Bronchial epithelial cell (primary cell): ENCODE results near the gene CTDSP2. TPM values are rescaled to one million over a fixed set of nuclear protein-coding genes. Genes with fewer than 3 reads are reported as not detected.

Source experiments
- DNase-seq: peaks from one replicate; pipeline ENCODE4 v3.0.0-alpha.2; 2010; ENCODE audit warnings: low read depth
- FAIRE-seq: peaks from 2 replicates; lab custom pipeline; 2011; peaks lifted over from hg19 to GRCh38; lab: Jason Lieb, UNC
- H3K27me3 ChIP-seq: 2 replicates; pipeline ENCODE4 v1.5.1; 2011; ENCODE audit warnings: low read length; ENCODE audit not compliant: control insufficient read depth, insufficient read depth
- H3K36me3 ChIP-seq: 2 replicates; pipeline ENCODE4 v1.5.1; 2011; ENCODE audit warnings: low read length; ENCODE audit not compliant: control insufficient read depth, insufficient read depth
- H3K4me3 ChIP-seq: 2 replicates; pipeline ENCODE4 v1.5.1; 2011; ENCODE audit warnings: mild to moderate bottlenecking, low read depth, low read length, control low read depth
- total RNA-seq: library from RNA; depleted of rRNA; stranded (reverse); fragments of >200 nt; gene quantifications from 2 replicates; pipeline ENCODE4 v1.2.1, GENCODE V29; 2014
- TF ChIP-seq, protein P1 (sequence below): IDR thresholded peaks from 2 replicates; pipeline ENCODE4 v1.5.1; 2011; ENCODE audit warnings: mild to moderate bottlenecking, moderate library complexity, low read length, control low read depth, inconsistent platforms; ENCODE audit not compliant: insufficient read depth, severe bottlenecking

The CTDSP2 gene
- total RNA-seq, 1 donor from 2014 or later: 36.3 TPM

DNA sequence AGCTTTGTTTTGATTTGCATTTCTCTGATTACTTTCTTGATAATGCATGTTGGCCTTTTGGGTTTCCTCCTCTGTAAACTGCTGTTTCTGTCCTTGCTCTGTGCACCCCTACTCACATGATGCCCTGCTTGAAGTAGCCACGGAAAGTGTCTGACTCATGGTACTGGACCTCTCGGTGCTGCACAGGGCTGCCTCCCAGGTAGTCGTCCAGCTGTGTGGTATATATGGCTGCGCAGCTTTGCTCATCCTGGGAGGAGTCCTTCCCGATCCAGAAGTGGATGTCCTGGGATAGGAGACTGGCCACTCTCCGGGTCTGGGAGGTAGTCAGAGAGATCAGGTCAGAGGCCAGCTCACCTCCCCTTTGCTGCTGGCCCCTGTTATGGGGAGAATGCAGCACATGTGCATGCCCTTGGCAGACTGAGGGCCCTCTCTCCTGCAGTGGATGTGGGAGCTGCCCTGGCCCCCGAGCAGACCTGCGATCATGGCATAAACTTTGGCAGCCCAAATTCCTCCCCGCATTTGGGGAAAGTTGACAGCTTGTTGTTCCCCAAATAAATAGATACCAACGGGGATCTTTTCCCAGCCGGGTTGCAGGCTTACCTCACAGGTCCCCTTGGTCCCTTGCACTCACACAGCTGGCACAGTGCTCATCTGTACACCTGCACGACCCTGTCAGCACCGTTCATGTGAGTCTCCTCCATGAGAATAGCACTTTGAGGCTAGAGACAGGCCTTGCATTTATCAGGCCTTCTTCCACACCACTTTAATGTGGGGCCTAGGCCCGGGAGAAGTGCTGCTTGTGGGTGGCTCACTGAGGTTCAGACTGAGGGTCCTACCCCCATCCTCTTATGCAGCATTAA, 33.2 kb downstream of the CTDSP2 start:
- no peak for DNase-seq
- TF ChIP-seq, protein P1, sequence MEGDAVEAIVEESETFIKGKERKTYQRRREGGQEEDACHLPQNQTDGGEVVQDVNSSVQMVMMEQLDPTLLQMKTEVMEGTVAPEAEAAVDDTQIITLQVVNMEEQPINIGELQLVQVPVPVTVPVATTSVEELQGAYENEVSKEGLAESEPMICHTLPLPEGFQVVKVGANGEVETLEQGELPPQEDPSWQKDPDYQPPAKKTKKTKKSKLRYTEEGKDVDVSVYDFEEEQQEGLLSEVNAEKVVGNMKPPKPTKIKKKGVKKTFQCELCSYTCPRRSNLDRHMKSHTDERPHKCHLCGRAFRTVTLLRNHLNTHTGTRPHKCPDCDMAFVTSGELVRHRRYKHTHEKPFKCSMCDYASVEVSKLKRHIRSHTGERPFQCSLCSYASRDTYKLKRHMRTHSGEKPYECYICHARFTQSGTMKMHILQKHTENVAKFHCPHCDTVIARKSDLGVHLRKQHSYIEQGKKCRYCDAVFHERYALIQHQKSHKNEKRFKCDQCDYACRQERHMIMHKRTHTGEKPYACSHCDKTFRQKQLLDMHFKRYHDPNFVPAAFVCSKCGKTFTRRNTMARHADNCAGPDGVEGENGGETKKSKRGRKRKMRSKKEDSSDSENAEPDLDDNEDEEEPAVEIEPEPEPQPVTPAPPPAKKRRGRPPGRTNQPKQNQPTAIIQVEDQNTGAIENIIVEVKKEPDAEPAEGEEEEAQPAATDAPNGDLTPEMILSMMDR: no peak
- no peaks in the 10 kb centered on the region for H3K27me3 ChIP-seq
- FAIRE-seq: no peak
- no peak overlapping the region for H3K4me3 ChIP-seq
- H3K36me3 ChIP-seq: no peaks in the 10 kb centered on the region

DNA sequence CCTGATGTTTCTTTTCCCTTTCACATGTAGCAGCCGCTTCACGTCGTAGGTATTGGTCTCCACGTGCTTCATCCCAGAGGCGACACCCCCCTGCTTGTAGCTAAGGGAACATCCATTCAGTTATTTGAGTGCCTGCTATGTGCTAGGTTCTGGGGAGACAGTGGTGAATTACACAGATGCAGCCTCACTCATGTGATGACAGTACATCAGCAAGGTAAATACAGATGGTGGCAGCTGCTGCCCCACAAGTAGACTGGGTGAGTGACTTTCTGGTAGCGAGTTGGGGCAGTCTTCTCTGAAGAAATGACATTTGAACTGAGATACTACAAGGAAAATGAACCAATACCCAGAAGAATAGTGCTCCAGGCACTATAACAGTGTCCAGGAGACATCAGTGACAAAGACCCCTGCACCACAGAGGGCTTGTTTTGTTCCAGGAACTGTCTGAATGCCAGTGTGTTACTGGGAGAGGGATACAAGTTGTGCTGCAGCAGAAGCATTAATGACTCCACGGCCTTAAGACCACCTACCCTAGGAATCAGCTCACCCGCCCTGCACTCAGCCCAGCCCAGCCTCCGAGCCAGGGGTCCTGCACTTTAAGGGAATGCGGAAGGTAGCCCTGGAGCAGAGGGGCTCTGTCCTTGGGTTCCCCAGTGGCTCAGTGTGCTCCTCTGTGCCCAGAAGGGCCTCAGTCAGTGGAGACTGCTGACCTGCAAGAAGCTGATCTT, 35.3 kb downstream of the CTDSP2 start:
- Histone ChIP-seq H3K4me3 (no peak overlapping the region), H3K27me3 (no peaks in the 10 kb centered on the region), H3K36me3 (no peaks in the 10 kb centered on the region)
- FAIRE-seq: no peak
- TF ChIP-seq, protein P1: no peak
- no peak for DNase-seq

DNA sequence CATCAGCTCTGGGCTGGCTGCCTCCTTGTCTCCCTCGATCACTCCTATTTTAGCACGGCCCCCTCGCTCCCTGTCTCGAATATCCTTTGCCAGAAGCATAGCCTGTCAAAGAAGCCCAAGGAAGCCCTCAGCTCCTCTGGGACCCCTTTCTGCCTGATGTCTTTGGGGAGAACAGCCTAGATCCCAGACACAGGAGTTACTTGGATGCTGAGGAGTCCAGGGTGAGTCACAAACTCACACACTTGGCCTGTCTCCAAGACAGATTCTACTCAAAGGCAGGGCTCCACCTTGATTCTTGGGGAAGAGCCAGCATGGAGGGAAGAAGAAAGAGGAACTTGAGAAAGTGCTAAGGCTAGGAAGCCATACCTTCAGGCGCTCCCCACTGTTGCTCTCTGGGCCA, 36.1 kb downstream of the CTDSP2 start:
- H3K4me3 ChIP-seq: no peak overlapping the region
- FAIRE-seq (peak; percentile 50), DNase-seq (peak; percentile 87)
- no peaks in the 10 kb centered on the region for H3K27me3 ChIP-seq
- TF ChIP-seq, protein P1: no peak
- no peaks in the 10 kb centered on the region for H3K36me3 ChIP-seq

DNA sequence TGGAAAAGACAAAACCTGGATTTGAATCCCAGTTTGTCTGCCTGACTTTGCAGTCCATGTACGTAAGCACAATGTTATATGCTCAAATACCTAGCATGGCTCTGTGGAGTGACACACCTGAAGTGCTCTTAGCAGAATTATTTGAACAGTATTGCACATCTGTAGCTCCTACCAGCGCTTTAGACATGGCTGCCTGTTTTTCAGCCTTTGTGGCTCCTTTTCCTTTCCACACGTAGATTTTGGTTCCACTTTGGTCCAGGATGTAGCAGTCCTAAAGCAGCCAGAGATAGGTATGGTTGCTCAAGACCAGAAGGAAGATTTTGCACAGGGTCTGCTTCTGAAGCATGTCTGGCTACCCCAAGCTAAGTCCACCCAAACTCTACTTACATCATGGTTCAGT, 37.1 kb downstream of the CTDSP2 start:
- Histone ChIP-seq H3K4me3 (no peak overlapping the region), H3K27me3 (no peaks in the 10 kb centered on the region), H3K36me3 (no peaks in the 10 kb centered on the region)
- TF ChIP-seq, protein P1: no peak
- FAIRE-seq (no peak), DNase-seq (no peak)

DNA sequence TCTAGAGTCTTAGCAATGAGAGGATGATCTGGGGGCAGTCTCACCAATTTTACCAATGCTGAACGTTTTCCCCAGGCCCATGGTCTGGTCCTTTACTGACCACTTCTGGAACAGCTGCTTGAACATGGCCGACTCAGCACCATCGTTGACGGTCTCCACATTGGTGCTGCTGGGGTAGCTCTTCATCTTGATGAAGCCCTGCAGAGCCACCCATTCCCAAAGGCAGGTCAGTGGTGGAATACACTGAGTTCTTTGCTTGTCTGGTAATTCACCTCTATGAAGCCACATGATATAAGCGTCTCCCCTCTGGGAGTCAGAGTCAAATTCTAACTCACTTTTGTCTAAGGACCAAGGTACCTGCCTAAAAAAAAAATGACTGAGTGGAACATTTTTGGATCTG, 38.2 kb downstream of the CTDSP2 start:
- Histone ChIP-seq H3K27me3 (no peaks in the 10 kb centered on the region), H3K4me3 (no peak overlapping the region), H3K36me3 (no peaks in the 10 kb centered on the region)
- FAIRE-seq: no peak
- TF ChIP-seq, protein P1: no peak
- no peak for DNase-seq
